Measurements from ENCODE around the gene TMEM53.

The TMEM53 gene

GRCh38 chr1:44682883-44683265, 8.6 kb upstream of the TMEM53 start:
- DNase-seq = no peak
- H3K36me3 ChIP-seq = no peaks in the 10 kb centered on the region
- H3K27ac ChIP-seq = no peak overlapping the region
- no peaks in the 10 kb centered on the region for H3K27me3 ChIP-seq
- H3K9me3 ChIP-seq = no peaks in the 10 kb centered on the region
- H3K4me1 ChIP-seq = no peaks in the 10 kb centered on the region
- no peak for TF ChIP-seq CTCF (IDR thresholded peaks at IDR 0.05)
- intact Hi-C loops (cut with DNase I; ENCODE audit: low total_unique reads) = no loop called here
- H3K4me3 ChIP-seq = no peak overlapping the region

GRCh38 chr1:44681905-44682882, 7.9 kb upstream of the TMEM53 start:
- no peak overlapping the region for H3K4me3 ChIP-seq
- H3K4me1 ChIP-seq = no peaks in the 10 kb centered on the region
- no peak for DNase-seq
- no peaks in the 10 kb centered on the region for H3K27me3 ChIP-seq
- intact Hi-C loops (cut with DNase I; ENCODE audit: low total_unique reads) = no loop called here
- TF ChIP-seq CTCF (IDR thresholded peaks at IDR 0.05) = no peak
- H3K27ac ChIP-seq = no peak overlapping the region
- H3K36me3 ChIP-seq = no peaks in the 10 kb centered on the region
- H3K9me3 ChIP-seq = no peaks in the 10 kb centered on the region

GRCh38 chr1:44679468-44679867, 5.2 kb upstream of the TMEM53 start:
- no peaks in the 10 kb centered on the region for H3K9me3 ChIP-seq
- no peak overlapping the region for H3K4me3 ChIP-seq
- no peak overlapping the region for H3K27ac ChIP-seq
- peaks cover 0 to 8% (median 4%) of the 10 kb centered on the region in 4 donors for H3K4me1 ChIP-seq
- TF ChIP-seq CTCF (IDR thresholded peaks at IDR 0.05) = no peak
- DNase-seq = no peak
- intact Hi-C loops (cut with DNase I; ENCODE audit: low total_unique reads) = no loop called here
- no peaks in the 10 kb centered on the region for H3K27me3 ChIP-seq
- H3K36me3 ChIP-seq = no peaks in the 10 kb centered on the region

DNA sequence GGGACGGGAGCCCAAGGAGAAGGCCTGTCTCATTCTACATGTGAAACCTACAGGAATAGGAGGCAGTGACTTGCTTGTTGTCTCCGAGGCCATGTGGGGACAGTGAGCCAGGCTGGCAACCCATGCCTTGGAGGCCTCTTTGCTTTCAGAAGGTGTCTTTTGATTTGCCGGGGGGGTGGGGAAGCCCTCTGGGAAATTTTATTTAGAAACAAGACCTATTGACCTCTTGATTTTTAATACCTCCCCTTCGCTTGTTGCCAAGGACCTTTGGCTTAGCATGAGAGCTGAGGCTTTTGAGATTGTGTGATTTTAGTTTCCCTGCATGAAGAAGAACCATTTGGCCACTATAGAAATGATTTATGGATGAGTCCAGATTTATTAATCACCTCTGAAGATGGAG, 4.3 kb upstream of the TMEM53 start:
- DNase-seq = no peak
- H3K27me3 ChIP-seq = peaks cover 0 to 2% of the 10 kb centered on the region in 2 donors
- H3K9me3 ChIP-seq = no peaks in the 10 kb centered on the region
- intact Hi-C loops (cut with DNase I; ENCODE audit: low total_unique reads) = no loop called here
- no peak overlapping the region for H3K4me3 ChIP-seq
- peaks cover 0 to 8% (median 4%) of the 10 kb centered on the region in 4 donors for H3K4me1 ChIP-seq
- no peak for TF ChIP-seq CTCF (IDR thresholded peaks at IDR 0.05)
- no peaks in the 10 kb centered on the region for H3K36me3 ChIP-seq
- no peak overlapping the region for H3K27ac ChIP-seq

- TF ChIP-seq CTCF (IDR thresholded peaks at IDR 0.05) = no peak
- H3K36me3 ChIP-seq = no peaks in the 10 kb centered on the region
- intact Hi-C loops (cut with DNase I; ENCODE audit: low total_unique reads) = no loop called here
- peaks cover 0 to 13% (median 9%) of the 10 kb centered on the region in 4 donors for H3K4me1 ChIP-seq
- H3K27me3 ChIP-seq = peaks cover 0 to 2% of the 10 kb centered on the region in 2 donors
- H3K27ac ChIP-seq = no peak overlapping the region
- no peak overlapping the region for H3K4me3 ChIP-seq
- no peak for DNase-seq
- H3K9me3 ChIP-seq = no peaks in the 10 kb centered on the region
Measured at GRCh38 chr1:44678120-44678519, 3.8 kb upstream of the TMEM53 start.

All from tibial artery (tissue), 4 donors.